ENCODE data around the gene AKAP4.

The AKAP4 gene, protein sequence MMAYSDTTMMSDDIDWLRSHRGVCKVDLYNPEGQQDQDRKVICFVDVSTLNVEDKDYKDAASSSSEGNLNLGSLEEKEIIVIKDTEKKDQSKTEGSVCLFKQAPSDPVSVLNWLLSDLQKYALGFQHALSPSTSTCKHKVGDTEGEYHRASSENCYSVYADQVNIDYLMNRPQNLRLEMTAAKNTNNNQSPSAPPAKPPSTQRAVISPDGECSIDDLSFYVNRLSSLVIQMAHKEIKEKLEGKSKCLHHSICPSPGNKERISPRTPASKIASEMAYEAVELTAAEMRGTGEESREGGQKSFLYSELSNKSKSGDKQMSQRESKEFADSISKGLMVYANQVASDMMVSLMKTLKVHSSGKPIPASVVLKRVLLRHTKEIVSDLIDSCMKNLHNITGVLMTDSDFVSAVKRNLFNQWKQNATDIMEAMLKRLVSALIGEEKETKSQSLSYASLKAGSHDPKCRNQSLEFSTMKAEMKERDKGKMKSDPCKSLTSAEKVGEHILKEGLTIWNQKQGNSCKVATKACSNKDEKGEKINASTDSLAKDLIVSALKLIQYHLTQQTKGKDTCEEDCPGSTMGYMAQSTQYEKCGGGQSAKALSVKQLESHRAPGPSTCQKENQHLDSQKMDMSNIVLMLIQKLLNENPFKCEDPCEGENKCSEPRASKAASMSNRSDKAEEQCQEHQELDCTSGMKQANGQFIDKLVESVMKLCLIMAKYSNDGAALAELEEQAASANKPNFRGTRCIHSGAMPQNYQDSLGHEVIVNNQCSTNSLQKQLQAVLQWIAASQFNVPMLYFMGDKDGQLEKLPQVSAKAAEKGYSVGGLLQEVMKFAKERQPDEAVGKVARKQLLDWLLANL

GRCh38 chrX:50200907-50201306 lies at the start of gene AKAP4:
AKAP4 (minus strand) TSS chrX:50201007; CDS start chrX:50200889, 118 bp downstream.
- no peak for DNase-seq

- DNase-seq = no peak
These were observed 10.7 kb upstream of the AKAP4 start for GRCh38 chrX:50211510-50211909.

DNA sequence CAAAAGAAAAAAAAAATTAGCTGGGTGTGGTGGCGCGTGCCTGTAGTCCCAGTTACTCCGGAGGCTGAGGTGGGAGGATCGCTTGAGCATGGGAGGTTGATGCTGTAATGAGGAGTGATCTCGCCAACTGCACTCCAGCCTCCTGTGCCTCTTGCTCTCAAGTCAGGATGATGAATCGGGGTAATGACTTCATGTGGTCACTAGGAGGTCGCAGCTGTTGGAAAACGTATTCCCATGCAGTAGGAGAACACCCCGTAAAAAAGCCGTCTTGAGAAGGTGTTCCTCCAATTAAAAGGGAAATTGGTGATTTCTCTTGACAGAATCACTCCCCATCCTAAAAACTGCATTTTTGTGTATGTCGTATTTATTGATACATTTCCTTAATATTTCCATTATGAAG lies 5.9 kb upstream of the AKAP4 start:
- DNase-seq = no peak

DNA sequence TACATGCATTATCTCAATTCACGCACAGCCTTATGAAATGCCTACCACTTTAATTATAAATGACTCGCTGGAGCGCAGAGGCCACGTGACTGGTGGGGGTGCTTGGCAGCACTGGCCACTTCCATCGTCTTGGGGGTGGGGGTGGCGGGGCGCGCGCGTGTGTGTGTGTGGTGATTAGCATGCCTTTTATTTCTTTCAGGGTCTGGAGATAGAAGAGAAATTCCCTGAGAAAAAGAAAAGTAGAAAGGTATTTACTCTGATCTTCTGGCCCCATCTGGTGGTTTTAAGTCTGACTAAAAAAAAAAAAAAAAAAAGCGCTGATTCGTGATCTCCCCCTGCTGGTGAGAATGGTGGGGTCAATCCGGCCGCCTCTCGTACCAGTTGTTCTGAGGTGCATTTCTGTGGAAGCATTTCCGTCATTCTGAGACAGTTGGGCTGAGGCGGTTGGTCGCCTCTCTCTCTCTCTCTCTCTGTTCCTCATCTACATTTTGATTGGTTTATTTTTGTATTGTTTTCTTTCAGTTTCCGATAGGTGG lies 3.6 kb upstream of the AKAP4 start, which contains the start of gene CCNB3:
Gene CCNB3, plus strand, starts transcription at position 402 of the 536 bp plus-strand sequence. CDS start 80,399 bp downstream, outside the sequence.
- peak; percentile 62 for DNase-seq

GRCh38 chrX:50202539-50202938 lies 1.7 kb upstream of the AKAP4 start:
- no peak for DNase-seq

DNA sequence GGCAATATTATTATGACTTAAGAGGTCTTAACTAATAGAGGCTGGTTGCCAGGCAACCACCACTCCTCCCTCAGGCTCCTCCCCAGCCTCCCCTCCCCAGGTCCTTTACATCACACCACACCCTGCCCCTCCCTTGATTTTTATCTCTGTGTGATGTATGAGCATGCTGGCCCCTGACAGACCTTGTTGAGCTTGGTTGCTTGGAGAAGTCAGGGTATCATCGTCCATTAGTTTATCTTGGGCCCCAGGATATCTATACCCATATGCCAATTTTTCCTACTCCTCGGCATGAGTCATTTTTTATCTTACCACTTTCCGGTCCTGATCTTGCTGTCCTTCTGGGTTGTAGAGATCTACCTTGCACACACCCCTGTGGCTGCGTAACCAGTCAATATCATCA lies 2.5 kb downstream of the AKAP4 start:
- no peak for DNase-seq

DNA sequence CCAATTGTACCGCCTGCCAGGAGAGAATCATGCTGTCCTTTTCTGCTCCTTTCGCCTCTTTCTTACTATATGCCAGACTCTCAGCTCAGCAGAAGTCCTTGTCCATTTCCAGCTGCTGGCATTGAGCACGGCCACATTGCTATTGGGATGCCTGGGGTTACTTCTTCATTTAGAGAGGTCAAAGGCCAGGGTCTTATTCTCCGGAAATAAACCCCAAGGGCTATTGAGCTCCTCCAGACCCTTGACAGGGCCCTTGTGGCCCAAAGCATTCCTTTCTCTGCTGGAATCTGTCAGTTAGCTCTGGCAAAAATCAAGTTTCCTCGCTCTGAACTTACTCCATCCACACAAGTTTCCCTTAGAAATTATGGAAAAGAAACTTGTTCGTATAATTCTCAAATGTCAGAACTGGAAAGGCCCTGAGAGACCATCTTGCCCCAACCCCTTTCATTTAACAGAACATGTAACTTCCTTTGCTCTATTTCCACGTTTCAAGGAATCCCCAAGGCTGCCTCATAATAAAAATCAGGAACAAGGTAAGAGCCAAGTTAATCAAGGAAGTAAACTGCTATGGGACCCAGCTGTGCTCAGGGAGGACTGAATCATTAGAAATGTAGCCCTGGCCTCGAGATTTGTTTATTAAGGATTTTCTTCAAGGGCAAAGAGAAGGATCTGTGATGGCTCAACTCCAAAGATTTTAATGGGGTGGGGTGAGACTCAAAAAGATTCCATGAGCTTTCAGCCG lies 11.8 kb downstream of the AKAP4 start:
- no peak for DNase-seq

GRCh38 chrX:50183891-50184290 lies 16.9 kb downstream of the AKAP4 start:
- no peak for DNase-seq

- DNase-seq = no peak
These were observed 20.5 kb downstream of the AKAP4 start for GRCh38 chrX:50180073-50180940.

DNA sequence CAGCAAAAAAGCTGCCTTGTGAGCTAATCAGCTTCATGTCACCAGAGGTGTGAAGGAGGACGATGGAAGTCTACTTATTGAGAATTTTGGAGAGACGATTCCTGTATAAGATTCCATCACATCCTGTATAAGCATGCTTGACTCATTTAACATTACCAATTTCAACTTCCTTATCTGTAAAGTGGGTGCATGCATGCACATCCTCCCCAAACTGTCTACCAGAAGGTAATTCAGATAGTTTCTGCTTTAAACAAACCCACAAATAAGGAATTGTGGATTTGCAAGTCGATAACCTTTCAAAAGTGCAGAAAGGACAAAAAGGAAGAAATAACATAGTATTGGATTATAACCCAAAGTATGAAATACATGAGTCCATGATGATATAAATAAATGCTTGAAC lies 31.1 kb downstream of the AKAP4 start:
- DNase-seq = no peak

- DNase-seq = no peak
These were observed 32.5 kb downstream of the AKAP4 start for GRCh38 chrX:50168241-50168687.

GRCh38 chrX:50167366-50167765 lies 33.4 kb downstream of the AKAP4 start:
- no peak for DNase-seq

DNA sequence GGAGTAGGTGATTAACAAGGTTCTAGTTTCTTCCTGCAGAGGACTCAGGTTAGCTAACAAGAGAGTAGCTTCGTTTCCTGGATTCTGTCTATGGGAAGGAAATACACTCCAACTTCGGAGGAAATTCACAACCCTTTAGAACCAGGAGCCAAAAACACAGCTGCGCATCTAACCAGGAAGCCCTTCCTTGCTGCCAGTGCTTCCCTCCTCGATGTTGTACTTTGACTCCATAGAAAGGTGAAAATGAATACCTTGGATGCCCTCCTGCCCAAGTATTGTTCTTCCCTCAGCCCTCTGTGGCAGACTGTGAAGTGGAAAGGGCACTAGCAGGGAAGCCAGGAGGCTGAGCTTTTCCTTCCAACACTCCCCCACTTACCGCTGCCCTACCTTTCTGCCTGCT lies 35.1 kb downstream of the AKAP4 start:
- DNase-seq = no peak

- DNase-seq = no peak
These were observed 39.7 kb downstream of the AKAP4 start for GRCh38 chrX:50161127-50161526.

GRCh38 chrX:50158593-50158992 lies 42.2 kb downstream of the AKAP4 start:
- DNase-seq = no peak

DNA sequence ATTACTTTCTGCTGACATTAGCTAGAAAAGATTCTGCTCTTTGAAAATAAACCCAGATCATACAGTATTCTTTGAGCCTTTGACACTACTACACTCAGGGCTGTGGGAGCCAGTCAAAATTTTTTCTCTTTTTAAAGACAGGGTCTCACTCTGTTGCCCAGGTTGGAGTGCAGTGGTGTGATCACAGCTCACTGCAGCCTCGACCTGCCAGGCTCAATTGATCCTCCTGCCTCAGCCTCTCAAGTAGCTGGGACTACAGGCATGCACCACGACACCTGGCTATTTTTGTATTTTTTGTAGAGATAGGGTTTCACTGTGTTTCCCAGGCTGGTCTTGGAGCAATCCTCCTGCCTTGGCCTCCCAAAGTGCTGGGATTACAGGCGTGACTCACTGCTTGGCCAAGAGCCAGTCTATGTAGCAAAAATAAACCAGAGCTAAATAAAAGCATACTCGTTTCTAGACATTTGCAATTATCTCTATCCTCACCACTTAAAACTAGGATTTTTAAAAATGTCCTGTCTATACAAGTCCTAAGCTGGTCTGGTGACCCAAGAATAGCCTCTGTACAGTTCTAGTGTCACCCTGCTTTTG lies 43.2 kb downstream of the AKAP4 start:
- no peak for DNase-seq

DNA sequence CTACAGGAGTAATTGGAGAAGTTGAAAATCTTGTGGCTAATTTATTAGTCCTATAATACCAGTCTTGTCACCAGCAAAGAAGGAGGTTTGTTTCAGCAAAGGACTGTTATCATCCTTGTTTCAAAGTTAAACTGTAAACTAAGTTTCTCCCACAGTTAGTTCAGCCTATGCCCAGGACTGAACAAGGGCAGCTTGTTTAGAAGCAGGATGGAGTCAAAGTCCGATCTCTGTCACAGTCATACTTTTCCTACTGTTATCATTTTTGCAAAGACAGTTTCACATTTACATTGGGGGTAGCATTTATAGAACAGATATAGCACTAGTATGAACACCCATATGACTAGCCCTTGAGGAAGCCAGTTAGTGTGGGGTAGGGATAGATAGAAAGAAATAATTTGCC lies 46.4 kb downstream of the AKAP4 start:
- DNase-seq = no peak

DNA sequence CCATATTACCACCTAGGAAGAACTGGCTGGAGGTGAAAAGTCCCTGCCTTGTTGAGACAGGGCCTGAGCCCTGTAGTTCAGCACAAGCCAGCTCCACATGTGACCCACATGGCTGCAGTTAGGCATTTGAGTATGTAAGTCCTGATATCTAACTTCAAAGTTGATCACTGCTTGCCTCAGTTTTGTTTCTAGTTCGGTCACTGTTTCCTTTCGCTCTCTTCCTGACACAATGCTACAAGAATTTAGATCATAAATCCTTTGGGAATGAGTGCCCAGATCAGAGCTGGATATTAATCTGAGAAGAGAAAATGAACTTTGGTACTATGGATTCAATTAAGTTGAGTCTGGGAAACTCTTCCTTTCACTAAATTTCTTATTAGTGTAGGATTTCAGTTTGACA lies 48.4 kb downstream of the AKAP4 start:
- DNase-seq = no peak

GRCh38 chrX:50147972-50148371 lies 52.8 kb downstream of the AKAP4 start:
- DNase-seq = no peak
